Neuronal stem cell (in vitro differentiated cells): ENCODE results near the gene PXMP2.

Experiments
- DNase-seq: peaks from one replicate; pipeline ENCODE4 v3.0.0-alpha.2; 2013; ENCODE audit warnings: low spot score
- H2AFZ ChIP-seq: one replicate; pipeline ENCODE4 v1.6.1; 2013; ENCODE audit warnings: mild to moderate bottlenecking, low read length, inconsistent platforms
- H2AK5ac ChIP-seq: 2 replicates; pipeline ENCODE4 v1.6.1; 2013; ENCODE audit warnings: low read depth, mild to moderate bottlenecking, inconsistent platforms, low read length, moderate library complexity, mixed read lengths
- H2BK120ac ChIP-seq: 2 replicates; pipeline ENCODE4 v1.6.1; 2013; ENCODE audit warnings: low read depth, mild to moderate bottlenecking, inconsistent platforms, low read length, moderate library complexity, mixed read lengths
- H2BK12ac ChIP-seq: one replicate; pipeline ENCODE4 v1.6.1; 2013; ENCODE audit warnings: low read length, inconsistent platforms
- H2BK15ac ChIP-seq: 2 replicates; pipeline ENCODE4 v1.6.1; 2013; ENCODE audit warnings: mild to moderate bottlenecking, low read length, inconsistent platforms, mixed read lengths
- H2BK5ac ChIP-seq: one replicate; pipeline ENCODE4 v1.6.1; 2013; ENCODE audit warnings: inconsistent platforms, mild to moderate bottlenecking, low read length, moderate library complexity
- H3K14ac ChIP-seq: one replicate; pipeline ENCODE4 v1.6.1; 2013; ENCODE audit warnings: low read length, inconsistent platforms
- H3K18ac ChIP-seq: 2 replicates; pipeline ENCODE4 v1.6.1; 2013; ENCODE audit warnings: low read length, inconsistent platforms
- H3K23ac ChIP-seq: 2 replicates; pipeline ENCODE4 v1.6.1; 2013; ENCODE audit warnings: low read depth, mild to moderate bottlenecking, mixed read lengths, low read length, inconsistent platforms; ENCODE audit not compliant: poor library complexity
- H3K27ac ChIP-seq: replicated peaks from 3 replicates; pipeline ENCODE4 v1.5.1; 2013; ENCODE audit warnings: low read length, inconsistent platforms
- H3K27me3 ChIP-seq, 3 experiments: 2 replicates each; pipeline ENCODE4 v1.6.1; 2013; ENCODE audit warnings: low read length in 3 of 3, mild to moderate bottlenecking in 2 of 3, inconsistent platforms in 1 of 3, low read depth in 1 of 3, mixed read lengths in 1 of 3, moderate library complexity in 1 of 3; ENCODE audit not compliant: control insufficient read depth in 3 of 3, insufficient read depth in 3 of 3
- H3K36me3 ChIP-seq, 2 donors: replicated peaks in 1 of 2; 2 replicates each; pipeline ENCODE4 v1.6.1; 2013; ENCODE audit warnings: low read length in 2 of 2; ENCODE audit not compliant: control insufficient read depth in 2 of 2, insufficient read depth in 2 of 2
- H3K4ac ChIP-seq: 2 replicates; pipeline ENCODE4 v1.6.1; 2013; ENCODE audit warnings: inconsistent platforms, mild to moderate bottlenecking, low read length, moderate library complexity
- H3K4me1 ChIP-seq, 2 donors: 1 replicate in 1 of 2; 2 replicates in 1 of 2; pipeline ENCODE4 v1.6.1; 2013; ENCODE audit warnings: low read length in 2 of 2, low read depth in 1 of 2; ENCODE audit not compliant: control insufficient read depth in 2 of 2, insufficient read depth in 1 of 2
- H3K4me2 ChIP-seq: one replicate; pipeline ENCODE4 v1.6.1; 2013; ENCODE audit warnings: mild to moderate bottlenecking, low read length, inconsistent platforms; ENCODE audit not compliant: insufficient read depth, poor library complexity, severe bottlenecking
- H3K4me3 ChIP-seq, 2 donors: 2 replicates each; pipeline ENCODE4 v1.5.1; 2013; ENCODE audit warnings: low read length in 2 of 2, mild to moderate bottlenecking in 2 of 2, inconsistent platforms in 1 of 2, moderate library complexity in 1 of 2
- H3K79me1 ChIP-seq: one replicate; pipeline ENCODE4 v1.6.1; 2013; ENCODE audit warnings: low read depth, mild to moderate bottlenecking, inconsistent platforms, low read length, moderate library complexity
- H3K9ac ChIP-seq: one replicate; pipeline ENCODE4 v1.6.1; 2013; ENCODE audit warnings: mild to moderate bottlenecking, low read depth, low read length, inconsistent platforms; ENCODE audit not compliant: poor library complexity
- H3K9me3 ChIP-seq, 2 donors: replicated peaks in 1 of 2; 2 replicates each; pipeline versions ENCODE3 to v1.6.1; 2013; ENCODE audit warnings: low read length in 2 of 2, mild to moderate bottlenecking in 2 of 2, inconsistent platforms in 1 of 2, low read depth in 1 of 2, mixed read lengths in 1 of 2, moderate library complexity in 1 of 2; ENCODE audit not compliant: control insufficient read depth in 2 of 2, insufficient read depth in 1 of 2
- H4K8ac ChIP-seq: one replicate; pipeline ENCODE4 v1.6.1; 2013; ENCODE audit warnings: low read depth, mild to moderate bottlenecking, inconsistent platforms, low read length, moderate library complexity
- H4K91ac ChIP-seq: one replicate; pipeline ENCODE4 v1.6.1; 2013; ENCODE audit warnings: low read length, low read depth, mild to moderate bottlenecking, inconsistent platforms; ENCODE audit not compliant: poor library complexity
- WGBS, 2 donors: extraction: QIAGEN DNeasy Blood & Tissue Kit; methylation state at CpG; one replicate each; pipeline ENCODE4 v1.1.7; 2013; ENCODE audit warnings: missing lambda C conversion rate in 2 of 2, mixed read lengths in 1 of 2; ENCODE audit not compliant: insufficient read length in 2 of 2, insufficient replicate concordance in 1 of 2; ENCODE audit errors: extremely low coverage in 2 of 2; 5-methylcytosine and 5-hydroxymethylcytosine counted together

Gene PXMP2

GRCh38 chr12:132736913-132737312, 49.5 kb downstream of the PXMP2 start:
- Histone ChIP-seq H3K14ac (no peak overlapping the region), H2BK15ac (no peak overlapping the region), H3K4me2 (no peak overlapping the region), H3K18ac (no peak overlapping the region), H3K9me3 (no peaks in the 10 kb centered on the region), H3K23ac (no peak overlapping the region), H4K8ac (no peak overlapping the region), H3K79me1 (peaks cover 2% of the 10 kb centered on the region), H2AFZ (no peak overlapping the region), H2AK5ac (no peak overlapping the region), H2BK120ac (no peak overlapping the region), H3K4ac (no peak overlapping the region), H3K4me1 (no peaks in the 10 kb centered on the region), H2BK5ac (no peak overlapping the region), H3K27me3 (no peaks in the 10 kb centered on the region), H4K91ac (no peak overlapping the region), H3K4me3 (no peak overlapping the region), H3K27ac (no peak overlapping the region), H2BK12ac (no peak overlapping the region), H3K9ac (no peak overlapping the region), H3K36me3 (peaks cover 65 to 96% of the 10 kb centered on the region in 2 donors)
- no peak for DNase-seq
- WGBS, 2 donors: no CpG with 5 or more reads among the region's 15 CpGs

GRCh38 chr12:132739600-132740312, 52.4 kb downstream of the PXMP2 start:
- Histone ChIP-seq H4K8ac (no peak overlapping the region), H3K14ac (no peak overlapping the region), H2BK5ac (no peak overlapping the region), H4K91ac (no peak overlapping the region), H2BK12ac (no peak overlapping the region), H3K4me3 (no peak overlapping the region), H3K27me3 (no peaks in the 10 kb centered on the region), H2BK15ac (no peak overlapping the region), H3K27ac (no peak overlapping the region), H2AK5ac (no peak overlapping the region), H3K23ac (no peak overlapping the region), H3K18ac (no peak overlapping the region), H3K9ac (no peak overlapping the region), H3K4me1 (no peaks in the 10 kb centered on the region), H2BK120ac (no peak overlapping the region), H3K9me3 (peaks cover 0 to 2% of the 10 kb centered on the region in 2 donors), H3K36me3 (peaks cover 59 to 95% of the 10 kb centered on the region in 2 donors), H2AFZ (no peak overlapping the region), H3K4ac (no peak overlapping the region), H3K4me2 (no peak overlapping the region), H3K79me1 (peaks cover 2% of the 10 kb centered on the region)
- WGBS, 2 donors: no CpG with 5 or more reads among the region's 19 CpGs
- no peak for DNase-seq

GRCh38 chr12:132740313-132740646, 52.9 kb downstream of the PXMP2 start:
- Histone ChIP-seq H3K4ac (no peak overlapping the region), H3K23ac (no peak overlapping the region), H3K18ac (no peak overlapping the region), H4K8ac (no peak overlapping the region), H3K27me3 (no peaks in the 10 kb centered on the region), H3K4me2 (no peak overlapping the region), H3K4me1 (no peaks in the 10 kb centered on the region), H3K36me3 (peaks cover 60 to 95% of the 10 kb centered on the region in 2 donors), H2BK5ac (no peak overlapping the region), H3K14ac (no peak overlapping the region), H2BK15ac (no peak overlapping the region), H3K79me1 (peaks cover 2% of the 10 kb centered on the region), H2BK120ac (no peak overlapping the region), H3K9ac (no peak overlapping the region), H3K4me3 (no peak overlapping the region), H3K9me3 (peaks cover 0 to 2% of the 10 kb centered on the region in 2 donors), H4K91ac (no peak overlapping the region), H2AFZ (no peak overlapping the region), H2AK5ac (no peak overlapping the region), H3K27ac (no peak overlapping the region), H2BK12ac (no peak overlapping the region)
- no CpG with 5 or more reads among the region's 6 CpGs for WGBS, 2 donors
- no peak for DNase-seq

- Histone ChIP-seq H2BK5ac (no peak overlapping the region), H3K4me1 (no peaks in the 10 kb centered on the region), H4K91ac (no peak overlapping the region), H2BK15ac (no peak overlapping the region), H3K27ac (no peak overlapping the region), H3K4me2 (no peak overlapping the region), H3K79me1 (peaks cover 5% of the 10 kb centered on the region), H3K23ac (peak overlapping the region; percentile 32), H2BK12ac (no peak overlapping the region), H3K9ac (peak overlapping the region; percentile 1), H3K36me3 (peaks cover 60 to 95% of the 10 kb centered on the region in 2 donors), H3K27me3 (no peaks in the 10 kb centered on the region), H3K14ac (no peak overlapping the region), H4K8ac (no peak overlapping the region), H2BK120ac (no peak overlapping the region), H3K18ac (no peak overlapping the region), H3K4me3 (no peak overlapping the region), H3K4ac (no peak overlapping the region), H2AFZ (no peak overlapping the region), H2AK5ac (no peak overlapping the region), H3K9me3 (peaks cover 0 to 2% of the 10 kb centered on the region in 2 donors)
- no peak for DNase-seq
- no CpG with 5 or more reads among the region's 11 CpGs for WGBS, 2 donors
These were observed 53.3 kb downstream of the PXMP2 start for GRCh38 chr12:132740652-132741051.
